Suprapubic skin (tissue), 3 donors: ENCODE measurements around the gene NAP1L5.

ENCODE experiments used
- POLR2A ChIP-seq, 2 donors: fragments of 450-650 bp; IDR thresholded peaks; one replicate each; pipeline ENCODE4 v1.6.1; 2017; ENCODE audit warnings: antibody characterized with exemption in 2 of 2, mild to moderate bottlenecking in 2 of 2, moderate library complexity in 2 of 2
- TF ChIP-seq, protein P1 (sequence below), 2 donors: fragments of 200-600 bp in 1 of 2; fragments of 450-650 bp in 1 of 2; sonication (generic) in 1 of 2; IDR thresholded peaks; one replicate each; pipeline ENCODE4 v1.5.1; 2016 to 2019; ENCODE audit warnings: antibody characterized with exemption in 2 of 2, mild to moderate bottlenecking in 1 of 2, moderate library complexity in 1 of 2

DNA sequence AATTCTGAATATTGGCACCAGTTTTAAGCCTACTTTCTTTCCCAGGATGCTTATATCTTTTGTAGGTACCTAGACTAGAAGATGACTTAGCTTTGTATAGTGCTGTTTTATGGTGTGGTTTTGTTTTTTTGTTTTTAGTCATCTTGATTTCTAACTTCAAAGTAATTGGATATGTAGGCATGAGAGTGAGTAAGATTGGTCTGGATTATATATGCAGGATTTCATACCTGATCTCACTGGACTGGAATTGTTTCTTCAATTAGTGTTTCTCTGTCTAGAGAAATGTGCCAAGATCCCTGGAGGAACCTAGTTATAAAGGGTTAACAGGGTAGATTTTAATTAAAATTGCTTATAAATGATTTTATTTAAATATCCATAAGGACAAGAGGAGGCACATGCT lies 23.1 kb downstream of the NAP1L5 start:
- TF ChIP-seq, protein P1, sequence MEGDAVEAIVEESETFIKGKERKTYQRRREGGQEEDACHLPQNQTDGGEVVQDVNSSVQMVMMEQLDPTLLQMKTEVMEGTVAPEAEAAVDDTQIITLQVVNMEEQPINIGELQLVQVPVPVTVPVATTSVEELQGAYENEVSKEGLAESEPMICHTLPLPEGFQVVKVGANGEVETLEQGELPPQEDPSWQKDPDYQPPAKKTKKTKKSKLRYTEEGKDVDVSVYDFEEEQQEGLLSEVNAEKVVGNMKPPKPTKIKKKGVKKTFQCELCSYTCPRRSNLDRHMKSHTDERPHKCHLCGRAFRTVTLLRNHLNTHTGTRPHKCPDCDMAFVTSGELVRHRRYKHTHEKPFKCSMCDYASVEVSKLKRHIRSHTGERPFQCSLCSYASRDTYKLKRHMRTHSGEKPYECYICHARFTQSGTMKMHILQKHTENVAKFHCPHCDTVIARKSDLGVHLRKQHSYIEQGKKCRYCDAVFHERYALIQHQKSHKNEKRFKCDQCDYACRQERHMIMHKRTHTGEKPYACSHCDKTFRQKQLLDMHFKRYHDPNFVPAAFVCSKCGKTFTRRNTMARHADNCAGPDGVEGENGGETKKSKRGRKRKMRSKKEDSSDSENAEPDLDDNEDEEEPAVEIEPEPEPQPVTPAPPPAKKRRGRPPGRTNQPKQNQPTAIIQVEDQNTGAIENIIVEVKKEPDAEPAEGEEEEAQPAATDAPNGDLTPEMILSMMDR (IDR thresholded peaks at IDR 0.05) = no peak
- no peak for TF ChIP-seq POLR2A (IDR thresholded peaks at IDR 0.05)
